SK-N-SH (cell line): ENCODE results near the gene MYO1D.

Source experiments
- CTCF ChIP-seq: fragments of 200-600 bp; sonication (generic); IDR thresholded peaks from 2 replicates; pipeline ENCODE4 v1.6.1; 2017; ENCODE audit warnings: antibody characterized with exemption, mild to moderate bottlenecking, moderate library complexity
- NFIC ChIP-seq: IDR thresholded peaks from 2 replicates; pipeline ENCODE4 v1.4.0; 2012; ENCODE audit warnings: borderline replicate concordance
- USF2 ChIP-seq: fragments of 150-350 bp; IDR thresholded peaks from 2 replicates; pipeline ENCODE4 v1.6.1; 2017; ENCODE audit warnings: antibody characterized with exemption, low read length, low read depth, borderline replicate concordance
- ZBTB33 ChIP-seq: IDR thresholded peaks from 2 replicates; pipeline ENCODE4 v1.4.0; 2012; ENCODE audit warnings: low read depth, borderline replicate concordance

GRCh38 chr17:32909787-32910369 is 33.0 kb upstream of the MYO1D start:
- no peak for TF ChIP-seq USF2
- peak; percentile 78 for TF ChIP-seq CTCF
- no peak for TF ChIP-seq ZBTB33
- no peak for TF ChIP-seq NFIC
